ENCODE results near the gene RETN.

The RETN gene

DNA sequence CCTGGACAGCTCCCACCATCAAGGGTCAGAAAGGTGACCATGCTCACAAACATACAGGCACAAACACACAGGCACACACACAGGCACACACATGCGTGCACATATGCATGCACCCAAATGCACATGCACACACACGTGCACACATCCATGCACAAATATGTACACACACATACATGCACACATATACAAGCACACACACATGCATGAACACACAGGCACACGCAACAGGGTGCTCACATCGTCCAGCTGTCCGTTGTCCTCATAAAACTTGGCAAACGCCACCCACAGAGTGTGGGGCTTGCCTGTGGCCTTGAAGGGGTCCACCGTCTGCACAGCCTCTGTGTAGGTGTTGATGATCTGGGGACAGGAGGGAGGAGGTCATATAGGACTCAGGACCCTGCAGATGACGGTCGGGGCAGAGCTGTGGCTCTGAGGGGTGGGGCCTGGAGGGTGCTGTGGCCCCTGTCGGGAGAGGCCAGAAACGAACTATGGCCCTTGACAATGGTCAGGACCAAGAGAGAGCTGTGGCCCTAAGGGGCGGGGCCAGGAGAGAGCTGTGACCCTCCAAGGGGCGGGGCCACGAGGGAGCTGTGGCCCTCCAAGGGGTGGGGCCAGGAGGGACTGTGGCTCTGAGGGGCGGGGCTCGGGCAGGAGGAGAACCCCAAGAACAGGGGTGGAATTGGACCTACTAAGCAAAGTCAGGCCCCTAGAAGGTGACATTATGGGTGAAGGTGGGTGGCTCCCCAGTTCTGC lies 45.7 kb upstream of the RETN start:
- no peak for TF ChIP-seq EZH2phosphoT487 (IDR thresholded peaks at IDR 0.05; ENCODE audit: borderline replicate concordance, low read length)
- TF ChIP-seq, protein P1, sequence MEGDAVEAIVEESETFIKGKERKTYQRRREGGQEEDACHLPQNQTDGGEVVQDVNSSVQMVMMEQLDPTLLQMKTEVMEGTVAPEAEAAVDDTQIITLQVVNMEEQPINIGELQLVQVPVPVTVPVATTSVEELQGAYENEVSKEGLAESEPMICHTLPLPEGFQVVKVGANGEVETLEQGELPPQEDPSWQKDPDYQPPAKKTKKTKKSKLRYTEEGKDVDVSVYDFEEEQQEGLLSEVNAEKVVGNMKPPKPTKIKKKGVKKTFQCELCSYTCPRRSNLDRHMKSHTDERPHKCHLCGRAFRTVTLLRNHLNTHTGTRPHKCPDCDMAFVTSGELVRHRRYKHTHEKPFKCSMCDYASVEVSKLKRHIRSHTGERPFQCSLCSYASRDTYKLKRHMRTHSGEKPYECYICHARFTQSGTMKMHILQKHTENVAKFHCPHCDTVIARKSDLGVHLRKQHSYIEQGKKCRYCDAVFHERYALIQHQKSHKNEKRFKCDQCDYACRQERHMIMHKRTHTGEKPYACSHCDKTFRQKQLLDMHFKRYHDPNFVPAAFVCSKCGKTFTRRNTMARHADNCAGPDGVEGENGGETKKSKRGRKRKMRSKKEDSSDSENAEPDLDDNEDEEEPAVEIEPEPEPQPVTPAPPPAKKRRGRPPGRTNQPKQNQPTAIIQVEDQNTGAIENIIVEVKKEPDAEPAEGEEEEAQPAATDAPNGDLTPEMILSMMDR (IDR thresholded peaks at IDR 0.05; ENCODE audit: low read depth, low read length, poor library complexity, severe bottlenecking): no peak
- Histone ChIP-seq H3K4me2 (ENCODE audit: low read length) (no peak overlapping the region), H3F3A (ENCODE audit: control insufficient read depth, insufficient read depth) (no peaks in the 10 kb centered on the region), H3K27ac (ENCODE audit: low read depth, low read length) (no peak overlapping the region), H3K79me2 (ENCODE audit: control insufficient read depth, low read length) (peaks cover 22% of the 10 kb centered on the region), H3K4me1 (ENCODE audit: control insufficient read depth, low read length) (peaks cover 5% of the 10 kb centered on the region), H3K36me3 (ENCODE audit: control insufficient read depth, low read length) (peaks cover 56% of the 10 kb centered on the region), H3K9me2 (replicated peaks; ENCODE audit: control insufficient read depth, low read length) (no peaks in the 10 kb centered on the region), H4K20me1 (ENCODE audit: control insufficient read depth, insufficient read depth, low read depth, low read length) (no peaks in the 10 kb centered on the region), H3K9me3 (ENCODE audit: control insufficient read depth, insufficient read depth, low read length) (no peaks in the 10 kb centered on the region), H3K4me3 (ENCODE audit: low read length) (no peak overlapping the region), H3K27me3 (ENCODE audit: control insufficient read depth, low read length) (no peaks in the 10 kb centered on the region)

DNA sequence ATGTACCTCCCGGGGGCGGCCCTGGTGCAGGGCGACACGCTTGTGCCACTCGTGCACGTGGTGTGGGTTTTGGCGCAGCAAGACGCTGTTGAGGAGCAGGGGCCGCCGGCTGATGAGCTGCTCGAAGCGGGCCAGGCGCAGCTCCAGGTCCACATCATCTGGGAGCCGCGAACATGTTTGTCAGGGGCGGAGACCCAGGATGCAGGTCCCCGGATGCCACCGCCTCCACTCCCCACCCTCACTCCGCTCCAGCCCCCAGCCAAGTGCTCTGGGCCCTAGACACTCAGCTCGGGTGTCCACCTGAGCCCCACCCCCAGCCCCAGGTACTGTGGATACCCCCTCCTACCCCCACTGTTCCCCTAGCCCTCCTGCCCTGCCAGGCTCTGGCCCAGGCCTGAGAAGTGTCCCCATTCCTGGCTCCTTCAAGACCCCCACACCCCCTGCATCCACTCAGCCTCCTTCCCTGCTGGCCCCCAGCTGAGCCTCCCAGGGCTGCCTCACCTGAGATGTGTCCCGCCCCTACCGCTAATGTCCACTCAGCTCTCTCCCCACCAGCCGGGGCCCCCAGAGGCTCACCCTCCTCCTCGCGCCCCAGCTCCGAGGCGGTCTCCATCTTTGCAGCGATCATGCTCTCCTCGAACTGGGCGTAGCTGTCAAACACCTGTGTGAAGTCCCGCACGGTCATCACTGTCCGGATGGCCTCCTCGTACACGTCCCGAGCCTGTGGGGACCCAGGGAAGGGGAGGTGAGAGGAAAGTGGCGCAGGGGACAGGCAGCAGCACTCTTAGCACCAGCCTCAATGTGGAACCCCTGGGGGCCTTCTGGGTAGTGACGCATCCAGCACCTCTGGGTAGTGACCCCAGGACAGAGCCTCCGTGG lies 44.9 kb upstream of the RETN start:
- no peak overlapping the region for H3K27ac ChIP-seq (ENCODE audit: low read depth, low read length)
- no peak for TF ChIP-seq EZH2phosphoT487 (IDR thresholded peaks at IDR 0.05; ENCODE audit: borderline replicate concordance, low read length)
- TF ChIP-seq, protein P1 (IDR thresholded peaks at IDR 0.05; ENCODE audit: low read depth, low read length, poor library complexity, severe bottlenecking): no peak
- H3K4me2 ChIP-seq (ENCODE audit: low read length): no peak overlapping the region
- H3F3A ChIP-seq (ENCODE audit: control insufficient read depth, insufficient read depth): no peaks in the 10 kb centered on the region
- peaks cover 11% of the 10 kb centered on the region for H3K4me1 ChIP-seq (ENCODE audit: control insufficient read depth, low read length)
- no peak overlapping the region for H3K4me3 ChIP-seq (ENCODE audit: low read length)
- peaks cover 56% of the 10 kb centered on the region for H3K36me3 ChIP-seq (ENCODE audit: control insufficient read depth, low read length)
- no peaks in the 10 kb centered on the region for H3K9me3 ChIP-seq (ENCODE audit: control insufficient read depth, insufficient read depth, low read length)
- H3K9me2 ChIP-seq (replicated peaks; ENCODE audit: control insufficient read depth, low read length): no peaks in the 10 kb centered on the region
- H4K20me1 ChIP-seq (ENCODE audit: control insufficient read depth, insufficient read depth, low read depth, low read length): no peaks in the 10 kb centered on the region
- peaks cover 30% of the 10 kb centered on the region for H3K79me2 ChIP-seq (ENCODE audit: control insufficient read depth, low read length)
- H3K27me3 ChIP-seq (ENCODE audit: control insufficient read depth, low read length): no peaks in the 10 kb centered on the region

DNA sequence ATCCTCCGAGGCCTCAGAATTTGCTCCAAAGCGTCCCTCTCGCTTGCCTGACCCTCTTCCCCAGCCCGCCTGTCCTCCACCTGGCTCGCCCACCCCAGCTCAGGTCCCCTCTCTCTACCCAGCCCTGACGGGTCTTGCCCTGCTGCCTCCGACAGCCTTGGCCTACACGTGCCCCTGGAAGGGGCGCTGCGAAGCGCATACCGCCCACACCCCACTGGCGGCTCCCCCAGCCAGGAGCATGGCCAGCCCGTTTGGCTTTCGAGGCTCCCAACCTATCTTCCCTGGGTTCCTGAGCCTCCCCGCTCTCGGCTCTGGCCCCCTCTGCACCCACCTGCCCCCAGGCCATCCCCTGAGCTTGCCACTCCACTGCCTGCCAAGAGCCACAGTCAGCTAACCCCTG lies 44.0 kb upstream of the RETN start:
- no peaks in the 10 kb centered on the region for H4K20me1 ChIP-seq (ENCODE audit: control insufficient read depth, insufficient read depth, low read depth, low read length)
- peaks cover 53% of the 10 kb centered on the region for H3K36me3 ChIP-seq (ENCODE audit: control insufficient read depth, low read length)
- H3K79me2 ChIP-seq (ENCODE audit: control insufficient read depth, low read length): peaks cover 37% of the 10 kb centered on the region
- TF ChIP-seq, protein P1 (IDR thresholded peaks at IDR 0.05; ENCODE audit: low read depth, low read length, poor library complexity, severe bottlenecking): no peak
- no peak for TF ChIP-seq EZH2phosphoT487 (IDR thresholded peaks at IDR 0.05; ENCODE audit: borderline replicate concordance, low read length)
- H3K9me3 ChIP-seq (ENCODE audit: control insufficient read depth, insufficient read depth, low read length): no peaks in the 10 kb centered on the region
- H3K27me3 ChIP-seq (ENCODE audit: control insufficient read depth, low read length): no peaks in the 10 kb centered on the region
- H3K4me2 ChIP-seq (ENCODE audit: low read length): no peak overlapping the region
- peaks cover 11% of the 10 kb centered on the region for H3K4me1 ChIP-seq (ENCODE audit: control insufficient read depth, low read length)
- no peaks in the 10 kb centered on the region for H3K9me2 ChIP-seq (replicated peaks; ENCODE audit: control insufficient read depth, low read length)
- H3F3A ChIP-seq (ENCODE audit: control insufficient read depth, insufficient read depth): no peaks in the 10 kb centered on the region
- H3K27ac ChIP-seq (ENCODE audit: low read depth, low read length): no peak overlapping the region
- H3K4me3 ChIP-seq (ENCODE audit: low read length): no peak overlapping the region
